VCaP (cell line): Measurements from ENCODE around the gene ADCYAP1R1.

Experiments used
- H3K27ac ChIP-seq: fragments of 450-650 bp; 2 replicates; pipeline ENCODE4 v1.5.1; 2017
- CTCF ChIP-seq: fragments of 450-650 bp; conservative IDR thresholded peaks from 2 replicates; pipeline ENCODE4 v1.5.1; 2017; ENCODE audit warnings: mild to moderate bottlenecking, moderate library complexity

ADCYAP1R1 gene

DNA sequence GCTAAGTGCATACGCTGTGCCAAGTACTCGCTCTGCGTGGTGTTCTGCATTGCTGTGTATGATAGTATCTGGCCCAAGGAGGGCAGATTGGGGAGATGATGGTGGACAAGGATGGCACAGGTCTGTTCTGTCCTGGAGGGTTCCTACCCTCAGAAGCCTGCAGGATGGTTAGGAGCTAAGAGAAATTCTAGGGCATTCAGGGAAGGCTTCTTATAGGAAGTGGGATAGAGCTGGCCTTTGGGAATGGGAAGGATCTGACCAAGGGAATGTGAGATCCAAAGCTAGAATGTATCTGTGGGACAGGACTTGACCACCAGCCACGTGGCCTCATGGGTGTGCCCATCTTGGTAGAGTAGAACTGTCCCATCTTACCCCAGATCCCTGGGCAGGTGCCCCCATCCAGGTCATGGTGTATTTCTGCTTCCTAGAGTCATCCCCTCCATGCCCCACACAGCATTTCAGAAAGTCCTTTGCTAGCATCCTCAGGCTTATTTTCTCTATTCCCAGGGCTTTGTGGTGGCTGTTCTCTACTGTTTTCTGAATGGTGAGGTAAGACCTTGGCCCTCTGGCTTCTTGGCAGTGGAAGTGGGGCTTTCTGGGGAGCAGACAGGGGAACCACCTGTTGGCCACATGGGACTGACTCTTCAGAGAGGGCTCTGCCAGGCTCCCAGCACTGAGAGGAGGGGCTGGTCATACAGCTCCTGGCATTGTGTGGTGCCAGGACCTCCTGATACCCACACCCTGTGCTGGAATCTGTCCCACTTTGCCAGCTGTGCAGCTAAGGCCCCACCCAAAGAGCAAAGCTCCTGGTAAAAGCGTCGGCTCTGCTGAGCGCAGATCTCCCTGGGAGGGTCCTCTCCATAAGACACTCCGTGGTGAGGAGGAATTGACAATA, 52.5 kb downstream of the ADCYAP1R1 start:
- no peak for TF ChIP-seq CTCF
- no peak overlapping the region for H3K27ac ChIP-seq

GRCh38 chr7:31105256-31105950, 53.3 kb downstream of the ADCYAP1R1 start:
- H3K27ac ChIP-seq, result no peak overlapping the region
- no peak for TF ChIP-seq CTCF

DNA sequence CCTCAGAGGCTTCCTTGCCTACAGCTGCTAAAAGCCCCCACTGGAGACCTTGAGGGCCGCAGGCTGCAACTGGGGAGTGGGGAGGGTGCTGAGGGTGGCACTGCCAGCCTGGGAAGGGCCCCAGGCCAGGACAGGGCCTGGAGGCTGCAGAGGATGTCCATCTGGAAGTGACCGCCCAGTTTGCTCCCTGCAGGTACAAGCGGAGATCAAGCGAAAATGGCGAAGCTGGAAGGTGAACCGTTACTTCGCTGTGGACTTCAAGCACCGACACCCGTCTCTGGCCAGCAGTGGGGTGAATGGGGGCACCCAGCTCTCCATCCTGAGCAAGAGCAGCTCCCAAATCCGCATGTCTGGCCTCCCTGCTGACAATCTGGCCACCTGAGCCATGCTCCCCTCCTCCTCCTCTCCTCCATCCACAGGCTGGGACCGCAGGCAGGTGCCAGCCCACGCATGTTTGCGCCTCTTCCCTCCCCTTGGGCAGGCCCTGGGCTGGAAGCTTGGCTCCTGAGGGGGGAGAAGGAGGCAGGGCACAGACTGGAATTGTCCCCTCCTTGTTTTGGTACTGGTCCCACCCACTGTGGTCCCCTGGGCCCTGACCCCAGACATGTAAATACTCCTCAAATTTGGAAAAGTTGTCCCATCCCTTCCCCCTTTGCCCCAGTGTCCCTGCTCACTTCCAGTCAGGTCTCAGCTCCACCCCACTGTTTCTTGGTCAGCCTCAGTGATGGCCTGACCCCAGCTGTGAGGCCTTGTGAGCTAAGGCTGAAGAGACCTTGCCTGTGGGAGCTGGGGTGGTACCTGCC, 54.4 kb downstream of the ADCYAP1R1 start:
- H3K27ac ChIP-seq, result no peak overlapping the region
- TF ChIP-seq CTCF, result no peak

DNA sequence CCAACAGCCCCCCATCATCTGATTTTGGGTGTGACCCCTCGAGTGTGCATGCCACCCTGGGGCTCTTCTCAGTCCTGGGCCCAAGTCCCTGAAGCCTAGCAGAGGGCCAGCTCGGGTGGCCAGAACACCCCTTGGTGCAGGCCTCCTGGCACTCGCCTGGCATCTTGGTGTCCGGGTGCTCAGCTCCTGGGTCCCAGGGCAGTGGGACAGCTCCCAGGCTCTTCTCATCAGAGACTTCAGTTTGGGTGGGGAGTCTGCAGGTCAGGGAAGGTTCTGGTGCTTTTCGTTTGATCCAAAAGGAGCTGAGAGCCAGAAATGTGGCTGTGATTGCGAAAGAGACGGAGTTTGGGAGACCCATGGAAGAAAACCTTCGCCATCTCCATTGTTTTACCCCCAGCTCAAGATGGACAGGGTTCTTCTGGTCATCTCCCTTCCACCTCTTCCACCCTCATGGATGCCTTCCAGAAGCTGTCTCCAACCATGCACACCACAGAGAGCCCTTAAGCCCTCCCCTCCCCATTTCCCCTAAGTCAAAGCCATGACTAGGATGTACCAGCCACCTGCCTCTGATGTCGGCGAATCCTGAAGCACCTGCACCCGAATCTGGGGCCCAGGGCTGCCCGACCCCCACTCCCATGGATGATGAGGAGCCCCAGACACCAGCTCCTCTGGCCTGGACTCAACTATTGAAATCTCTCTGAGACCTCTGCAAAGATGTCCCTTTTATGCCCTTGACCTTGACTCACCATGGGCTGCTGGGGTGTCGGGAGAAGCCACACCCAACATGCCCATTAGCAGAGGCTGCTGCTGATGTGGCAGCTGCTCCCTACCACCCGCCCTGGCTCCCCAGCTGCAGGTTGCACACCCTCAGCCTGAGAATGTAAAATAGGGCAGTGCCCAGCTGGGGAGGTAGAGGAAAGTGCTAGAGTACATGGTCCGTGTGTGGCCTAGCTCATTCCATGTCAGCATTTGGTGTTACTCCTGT, 55.3 kb downstream of the ADCYAP1R1 start:
- TF ChIP-seq CTCF, result no peak
- H3K27ac ChIP-seq, result no peak overlapping the region

- H3K27ac ChIP-seq, result no peak overlapping the region
- no peak for TF ChIP-seq CTCF
Measured at GRCh38 chr7:31108097-31108657, 56.1 kb downstream of the ADCYAP1R1 start.

DNA sequence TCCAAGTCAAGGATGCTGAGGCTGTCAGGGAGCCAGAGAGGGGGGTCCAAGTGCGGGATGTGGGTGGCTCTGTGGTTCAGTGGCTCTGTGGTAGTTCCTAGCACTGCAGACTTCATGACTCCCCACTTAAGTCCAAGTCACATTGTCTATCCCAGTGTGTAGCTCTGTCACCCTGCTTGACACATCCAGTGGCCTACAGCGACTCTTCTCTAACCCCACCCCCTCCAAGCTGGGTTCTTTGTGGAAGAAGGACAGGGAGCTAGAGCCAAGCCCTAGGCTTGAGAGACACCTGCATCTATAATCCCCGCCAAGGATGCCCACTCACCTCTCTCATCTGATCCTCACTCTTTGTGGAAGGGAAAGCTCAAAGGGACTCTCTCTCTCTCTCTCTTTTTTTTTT, 57.6 kb downstream of the ADCYAP1R1 start:
- H3K27ac ChIP-seq, result no peak overlapping the region
- TF ChIP-seq CTCF, result no peak
